H1 (cell line): ENCODE results near the gene ZNF432. TPM values are rescaled to one million over a fixed set of nuclear protein-coding genes. Genes with fewer than 3 reads are reported as not detected.
A peak's percentile ranks its signal among the peaks of the same experiment; 100 is the strongest.

ENCODE experiments used
- CTCF ChIA-PET: fragments of 300-600 bp; sonication (Branson Sonifier 250); formaldehyde crosslinking; loops from one replicate; lab custom pipeline; 2021; ENCODE audit not compliant: partially characterized antibody; lab: Charles Lee
- POLR2A ChIA-PET: fragments of 300-600 bp; sonication (Branson Sonifier 250); formaldehyde crosslinking; loops from one replicate; lab custom pipeline; 2021; ENCODE audit warnings: inconsistent platforms; ENCODE audit not compliant: partially characterized antibody; lab: Charles Lee
- DNase-seq, 2 experiments: peaks; one replicate each; pipeline versions ENCODE4 v3.0.0 to v3.0.0-alpha.2; 2010 to 2022; ENCODE audit warnings: low spot score in 2 of 2, low read depth in 1 of 2, mixed read lengths in 1 of 2
- FAIRE-seq: peaks from 2 replicates; lab custom pipeline; 2011; peaks lifted over from hg19 to GRCh38; lab: Jason Lieb, UNC
- H2AFZ ChIP-seq: 2 replicates; pipeline ENCODE4 v1.8.1; 2012; ENCODE audit warnings: low read length, inconsistent platforms
- H2AK5ac ChIP-seq: 2 replicates; pipeline ENCODE4 v1.6.1; 2013; ENCODE audit warnings: low read depth, low read length
- H2BK120ac ChIP-seq: replicated peaks from 2 replicates; pipeline ENCODE3; 2013; ENCODE audit warnings: low read depth, low read length, inconsistent platforms
- H2BK12ac ChIP-seq: 2 replicates; pipeline ENCODE4 v1.6.1; 2013; ENCODE audit warnings: low read depth, low read length
- H2BK15ac ChIP-seq: 2 replicates; pipeline ENCODE4 v1.6.1; 2013; ENCODE audit warnings: low read length
- H2BK20ac ChIP-seq: 2 replicates; pipeline ENCODE4 v1.6.1; 2013; ENCODE audit warnings: low read length
- H2BK5ac ChIP-seq: 2 replicates; pipeline ENCODE4 v1.6.1; 2013; ENCODE audit warnings: low read depth, low read length
- H3K14ac ChIP-seq: 2 replicates; pipeline ENCODE4 v1.6.1; 2013; ENCODE audit warnings: inconsistent platforms; ENCODE audit not compliant: insufficient read length
- H3K18ac ChIP-seq: 2 replicates; pipeline ENCODE4 v1.6.1; 2013; ENCODE audit warnings: low read length; ENCODE audit errors: extremely low read depth
- H3K23ac ChIP-seq: 2 replicates; pipeline ENCODE4 v1.6.1; 2013; ENCODE audit warnings: inconsistent platforms; ENCODE audit not compliant: insufficient read length
- H3K23me2 ChIP-seq: 2 replicates; pipeline ENCODE4 v1.6.1; 2013; ENCODE audit warnings: low read depth, low read length
- H3K27ac ChIP-seq: 2 replicates; pipeline ENCODE4 v1.6.1; 2011; ENCODE audit warnings: low read depth, low read length, inconsistent platforms
- H3K27me3 ChIP-seq, 4 experiments: replicated peaks in 1 of 4; 1 replicate in 1 of 4; 2 replicates in 3 of 4; pipeline versions ENCODE4 v1.6.1 to v1.8.1; 2011 to 2013; ENCODE audit warnings: low read length in 3 of 4, mild to moderate bottlenecking in 3 of 4, inconsistent platforms in 2 of 4, mixed read lengths in 2 of 4, moderate library complexity in 1 of 4; ENCODE audit not compliant: control insufficient read depth in 3 of 4, insufficient read depth in 3 of 4; ENCODE audit errors: extremely low read depth in 1 of 4
- H3K36me3 ChIP-seq, 4 experiments: 2 replicates each; pipeline versions ENCODE4 v1.6.1 to v1.8.1; 2011 to 2013; ENCODE audit warnings: mild to moderate bottlenecking in 4 of 4, low read length in 3 of 4, moderate library complexity in 2 of 4, control low read depth in 1 of 4, inconsistent platforms in 1 of 4; ENCODE audit not compliant: insufficient read depth in 4 of 4, control insufficient read depth in 2 of 4
- H3K4ac ChIP-seq: replicated peaks from 2 replicates; pipeline ENCODE3; 2013; ENCODE audit warnings: low read length, low read depth, mixed read lengths, inconsistent platforms; ENCODE audit not compliant: insufficient read length
- H3K4me1 ChIP-seq, 4 experiments: replicated peaks in 1 of 4; 1 replicate in 1 of 4; 2 replicates in 3 of 4; pipeline versions ENCODE4 v1.6.1 to v1.8.1; 2011 to 2013; ENCODE audit warnings: low read length in 3 of 4, inconsistent platforms in 2 of 4, mixed read lengths in 1 of 4; ENCODE audit not compliant: insufficient read depth in 4 of 4, control insufficient read depth in 3 of 4
- H3K4me2 ChIP-seq, 2 experiments: 2 replicates each; pipeline versions ENCODE4 v1.6.1 to v1.8.1; 2011 to 2013; ENCODE audit warnings: low read depth in 2 of 2, low read length in 2 of 2, control low read depth in 1 of 2, inconsistent platforms in 1 of 2, mild to moderate bottlenecking in 1 of 2; ENCODE audit not compliant: insufficient read depth in 1 of 2
- H3K4me3 ChIP-seq, 4 experiments: fragments of 200-600, 300-600 bp in 1 of 4; sonication (generic), shearing (Covaris generic), sonication (Bioruptor Twin) in 1 of 4; 2 replicates each; pipeline versions ENCODE4 v1.5.1 to v1.8.1; 2011 to 2016; ENCODE audit warnings: low read length in 4 of 4, low read depth in 3 of 4, control low read depth in 2 of 4, inconsistent platforms in 2 of 4, mild to moderate bottlenecking in 2 of 4, mixed read lengths in 1 of 4, moderate library complexity in 1 of 4; ENCODE audit not compliant: insufficient read depth in 2 of 4; ENCODE audit errors: extremely low read depth in 1 of 4
- H3K56ac ChIP-seq: replicated peaks from 2 replicates; pipeline ENCODE3; 2013; ENCODE audit warnings: low read depth, mild to moderate bottlenecking, mixed read lengths, low read length, inconsistent platforms; ENCODE audit not compliant: insufficient read length
- H3K79me1 ChIP-seq: 2 replicates; pipeline ENCODE4 v1.6.1; 2013; ENCODE audit warnings: low read depth, low read length, control low read depth
- H3K79me2 ChIP-seq, 2 experiments: 2 replicates each; pipeline versions ENCODE4 v1.6.1 to v1.8.1; 2012 to 2013; ENCODE audit warnings: low read length in 2 of 2, mild to moderate bottlenecking in 2 of 2, inconsistent platforms in 1 of 2; ENCODE audit not compliant: insufficient read depth in 2 of 2, control insufficient read depth in 1 of 2
- H3K9ac ChIP-seq, 4 experiments: replicated peaks in 1 of 4; 1 replicate in 1 of 4; 2 replicates in 3 of 4; pipeline versions ENCODE4 v1.6.1 to v1.8.1; 2011 to 2013; ENCODE audit warnings: low read depth in 3 of 4, low read length in 3 of 4, control low read depth in 2 of 4, mild to moderate bottlenecking in 2 of 4, moderate library complexity in 2 of 4, inconsistent platforms in 1 of 4; ENCODE audit errors: extremely low read depth in 1 of 4
- H3K9me3 ChIP-seq, 2 experiments: 2 replicates each; pipeline versions ENCODE4 v1.6.1 to v1.8.1; 2012 to 2013; ENCODE audit warnings: mild to moderate bottlenecking in 2 of 2, moderate library complexity in 2 of 2, control low read depth in 1 of 2, inconsistent platforms in 1 of 2, low read depth in 1 of 2, low read length in 1 of 2, mixed read lengths in 1 of 2; ENCODE audit not compliant: insufficient read depth in 2 of 2
- H4K20me1 ChIP-seq, 2 experiments: replicated peaks in 1 of 2; 2 replicates each; pipeline versions ENCODE3 to v1.8.1; 2011 to 2013; ENCODE audit warnings: inconsistent platforms in 2 of 2, low read length in 2 of 2, mild to moderate bottlenecking in 1 of 2; ENCODE audit not compliant: insufficient read depth in 2 of 2, control insufficient read depth in 1 of 2
- H4K5ac ChIP-seq: 2 replicates; pipeline ENCODE4 v1.6.1; 2013; ENCODE audit warnings: low read length, low read depth, mixed read lengths, inconsistent platforms; ENCODE audit not compliant: insufficient read length
- H4K8ac ChIP-seq: 2 replicates; pipeline ENCODE4 v1.8.0; 2013; ENCODE audit warnings: mild to moderate bottlenecking, moderate library complexity, low read length, inconsistent platforms; ENCODE audit not compliant: insufficient read depth; ENCODE audit errors: extremely low read depth
- H4K91ac ChIP-seq: replicated peaks from 2 replicates; pipeline ENCODE3; 2013; ENCODE audit warnings: low read length, mixed read lengths, inconsistent platforms; ENCODE audit not compliant: insufficient read length
- CBX5 ChIP-seq: fragments of 300-800, 300-1000 bp; sonication (generic); IDR thresholded peaks from 2 replicates; pipeline ENCODE4 v1.7.1; 2016; ENCODE audit warnings: antibody characterized with exemption, low read length, low read depth
- MAFK ChIP-seq: IDR thresholded peaks from 2 replicates; pipeline ENCODE4 v1.6.1; 2012; ENCODE audit warnings: low read depth, mild to moderate bottlenecking, improper control_type of control experiment, low read length
- ZNF274 ChIP-seq: IDR thresholded peaks from 2 replicates; pipeline ENCODE4 v1.7.0; 2012; ENCODE audit warnings: low read length, borderline replicate concordance; ENCODE audit errors: extremely low read depth
- WGBS, 2 experiments: shearing (Covaris generic) in 1 of 2; methylation state at CpG; one replicate each; pipeline versions ENCODE4 v1.1.6 to v1.1.7; 2013 to 2015; ENCODE audit warnings: low lambda C conversion rate in 2 of 2, mixed read lengths in 2 of 2, inconsistent platforms in 1 of 2, low coverage in 1 of 2, missing lambda C conversion rate in 1 of 2; ENCODE audit not compliant: insufficient replicate concordance in 2 of 2, insufficient coverage in 1 of 2, insufficient read length in 1 of 2; ENCODE audit errors: extremely low coverage in 1 of 2, missing lambda C conversion rate in 1 of 2; 5-methylcytosine and 5-hydroxymethylcytosine counted together
- polyA plus RNA-seq, 7 experiments: library from polyadenylated mRNA; depleted of rRNA in 3 of 7; stranded (reverse) in 5 of 7; unstranded in 2 of 7; fragments of >200 nt in 5 of 7; fragments of 200-250 nt in 2 of 7; gene quantifications; 1 replicate in 5 of 7; 2 replicates in 1 of 7; 4 replicates in 1 of 7; pipeline versions ENCODE4 v1.2.1 to v1.2.3, GENCODE V29; 2011 to 2013; ENCODE audit warnings: missing spikeins in 2 of 7, mixed read lengths in 2 of 7
- total RNA-seq: library from RNA; stranded (reverse); fragmentation: NEBNext Ultra II Directional; extraction: Animal tissue kit (Norgen Biotek cat#: 25700); gene quantifications from 2 replicates; pipeline ENCODE4 v1.2.1, GENCODE V29; 2021

Gene ZNF432
- total and polyA plus RNA-seq, 2 of the 8 experiments (the other 6 are each of a cell fraction or from before 2014, with no cell fraction given): 2.0 to 8.3 TPM

- POLR2A ChIA-PET: no interaction called here
- Histone ChIP-seq H2BK120ac (no peak overlapping the region), H4K91ac (no peak overlapping the region), H3K4ac (no peak overlapping the region), H3K23me2 (no peaks in the 10 kb centered on the region), H4K20me1 (no peaks in the 10 kb centered on the region), H3K36me3 (peaks cover 11 to 66% (median 38%) of the 10 kb centered on the region in 4 experiments; a peak in 7 of 8 replicates), H3K4me3 (peak overlapping the region in 1 of 4 experiments; percentile 21; a peak in 1 of 8 replicates), H3K27me3 (peaks cover 0 to 1% (median 0%) of the 10 kb centered on the region in 4 experiments; a peak in 3 of 7 replicates), H3K56ac (no peak overlapping the region), H3K79me2 (no peaks in the 10 kb centered on the region), H3K4me1 (no peaks in the 10 kb centered on the region), H2BK12ac (no peak overlapping the region), H3K9ac (no peak overlapping the region), H2AFZ (no peak overlapping the region), H2BK20ac (no peak overlapping the region), H3K9me3 (peaks cover 57 to 68% of the 10 kb centered on the region in 2 experiments), H3K14ac (no peak overlapping the region), H4K5ac (no peak overlapping the region), H2BK15ac (no peak overlapping the region), H3K18ac (no peak overlapping the region), H2BK5ac (no peak overlapping the region), H4K8ac (no peak overlapping the region), H3K27ac (no peak overlapping the region), H3K23ac (no peak overlapping the region), H3K79me1 (no peaks in the 10 kb centered on the region), H2AK5ac (no peak overlapping the region), H3K4me2 (no peak overlapping the region)
- CTCF ChIA-PET: interaction anchor here (1.8 kb wide), 1 partner anchor 15 kb away, joined by 3 read pairs; no protein-coding TSS in a partner anchor
- TF ChIP-seq ZNF274: peak; percentile 91
- peak; percentile 91; the same call in 1 of the 2 replicates for TF ChIP-seq CBX5
- no peak for TF ChIP-seq MAFK
- FAIRE-seq: no peak
- 92% methylated on average over 2 of the region's 2 CpGs; no CpG with 5 or more reads in 1 of the 2 experiments for WGBS, 2 experiments
- DNase-seq: no peak
Observed at GRCh38 chr19:51994048-51994644, 54.5 kb downstream of the ZNF432 start.
